Measurements from ENCODE around the gene AMD1. TPM values are rescaled to one million over a fixed set of nuclear protein-coding genes. Genes with fewer than 3 reads are reported as not detected.

Gene AMD1
- total RNA-seq, result 43.6 and 45.1 TPM in 2 replicates

GRCh38 chr6:110873981-110874879 lies at the start of gene AMD1:
Gene AMD1, plus strand, starts transcription at chr6:110874785. Its CDS starts 321 bp downstream, at chr6:110875106.

Other genes starting within 250 kb of the AMD1 start
- gene CDK19, start 59.3 kb upstream of the AMD1 start, total RNA-seq, result 5.2 and 5.8 TPM in 2 replicates
- 50.7 and 68.3 TPM in 2 replicates for gene GTF3C6, start 83.9 kb downstream of the AMD1 start, total RNA-seq
- gene RPF2, start 107.3 kb downstream of the AMD1 start, total RNA-seq, result 24.8 and 26.6 TPM in 2 replicates
- under 0.01 TPM in 2 replicates for gene SLC16A10, start 212.7 kb downstream of the AMD1 start, total RNA-seq